ENCODE results near the gene OPA3. TPM values are rescaled to one million over a fixed set of nuclear protein-coding genes. Genes with fewer than 3 reads are reported as not detected.

Gene OPA3
- polyA plus RNA-seq, 1 donor (not counting 4 experiments of a cell fraction or from before 2014, with no cell fraction given): 11.9 TPM

DNA sequence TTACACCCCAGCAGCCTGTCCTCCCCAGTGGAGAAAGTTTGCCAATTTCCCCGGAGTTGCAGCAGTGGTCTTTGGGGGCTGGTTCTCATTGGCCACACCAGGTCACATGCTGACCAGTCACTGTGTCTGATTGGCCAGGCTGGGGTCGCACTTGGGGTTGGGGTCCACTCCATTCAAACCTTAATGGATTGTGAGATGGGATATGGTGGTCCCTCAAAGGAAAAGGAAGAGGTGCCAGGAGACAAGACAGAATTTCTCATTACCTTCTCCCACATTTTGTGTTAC, 82.9 kb downstream of the OPA3 start:
- H3K27me3 ChIP-seq (ENCODE audit: control insufficient read depth, extremely low read depth, insufficient read depth, low read length): no peaks in the 10 kb centered on the region
- dilution Hi-C loops (cut with MboI; ENCODE audit: extremely low pct_ligation_motif_present, low sequenced_read_pairs): no loop called here
- H3K4me3 ChIP-seq (ENCODE audit: control insufficient read depth in 2 of 3, extremely low read depth in 1 of 3, insufficient read depth in 2 of 3, low read depth in 1 of 3, low read length in 3 of 3): no peak overlapping the region
- H3K9me3 ChIP-seq (ENCODE audit: control insufficient read depth, low read depth, low read length): no peaks in the 10 kb centered on the region
- H3K4me2 ChIP-seq (ENCODE audit: control insufficient read depth, extremely low read depth, insufficient read depth, low read depth, low read length): no peak overlapping the region
- no peak overlapping the region for H3K9ac ChIP-seq (ENCODE audit: control insufficient read depth, extremely low read depth, insufficient read depth, low read length)
- H3K4me1 ChIP-seq (ENCODE audit: control insufficient read depth, extremely low read depth, insufficient read depth, low read length): peaks cover 24% of the 10 kb centered on the region
- H4K20me1 ChIP-seq (ENCODE audit: control insufficient read depth, extremely low read depth, insufficient read depth, low read length): no peaks in the 10 kb centered on the region
- H3K27ac ChIP-seq (ENCODE audit: control insufficient read depth, insufficient read depth, low read length): no peak overlapping the region
- TF ChIP-seq EZH2 (IDR thresholded peaks at IDR 0.05; ENCODE audit: low read length) (no peak), CTCF (optimal IDR thresholded peaks at IDR 0.05 in 1 of 3, IDR thresholded peaks at IDR 0.05 in 1 of 3, conservative IDR thresholded peaks at IDR 0.05 in 1 of 3; ENCODE audit: extremely low read depth in 1 of 3, insufficient read depth in 2 of 3, low read length in 3 of 3) (no peak)
- H3K9me1 ChIP-seq (ENCODE audit: control insufficient read depth, extremely low read depth, insufficient read depth, low read length): no peaks in the 10 kb centered on the region
- no peak overlapping the region for H2AFZ ChIP-seq (ENCODE audit: control insufficient read depth, low read length)
- H3K36me3 ChIP-seq (ENCODE audit: control insufficient read depth in 2 of 2, extremely low read depth in 1 of 2, insufficient read depth in 2 of 2, low read length in 2 of 2): no peaks in the 10 kb centered on the region
- no peaks in the 10 kb centered on the region for H3K79me2 ChIP-seq (ENCODE audit: control insufficient read depth, insufficient read depth, low read length)
- DNase-seq (ENCODE audit: low read depth, low spot score) (no peak), FAIRE-seq (no peak)

- DNase-seq (ENCODE audit: low read depth, low spot score): no peak
- Histone ChIP-seq H3K4me1 (ENCODE audit: control insufficient read depth, extremely low read depth, insufficient read depth, low read length) (peaks cover 22% of the 10 kb centered on the region), H3K4me3 (ENCODE audit: control insufficient read depth in 2 of 3, extremely low read depth in 1 of 3, insufficient read depth in 2 of 3, low read depth in 1 of 3, low read length in 3 of 3) (no peak overlapping the region), H3K4me2 (ENCODE audit: control insufficient read depth, extremely low read depth, insufficient read depth, low read depth, low read length) (no peak overlapping the region), H3K9me3 (ENCODE audit: control insufficient read depth, low read depth, low read length) (no peaks in the 10 kb centered on the region), H3K9me1 (ENCODE audit: control insufficient read depth, extremely low read depth, insufficient read depth, low read length) (no peaks in the 10 kb centered on the region), H3K79me2 (ENCODE audit: control insufficient read depth, insufficient read depth, low read length) (no peaks in the 10 kb centered on the region), H3K27me3 (ENCODE audit: control insufficient read depth, extremely low read depth, insufficient read depth, low read length) (no peaks in the 10 kb centered on the region), H2AFZ (ENCODE audit: control insufficient read depth, low read length) (no peak overlapping the region), H4K20me1 (ENCODE audit: control insufficient read depth, extremely low read depth, insufficient read depth, low read length) (no peaks in the 10 kb centered on the region), H3K9ac (ENCODE audit: control insufficient read depth, extremely low read depth, insufficient read depth, low read length) (no peak overlapping the region), H3K36me3 (ENCODE audit: control insufficient read depth in 2 of 2, extremely low read depth in 1 of 2, insufficient read depth in 2 of 2, low read length in 2 of 2) (no peaks in the 10 kb centered on the region), H3K27ac (ENCODE audit: control insufficient read depth, insufficient read depth, low read length) (no peak overlapping the region)
- no peak for FAIRE-seq
- TF ChIP-seq CTCF (optimal IDR thresholded peaks at IDR 0.05 in 1 of 3, IDR thresholded peaks at IDR 0.05 in 1 of 3, conservative IDR thresholded peaks at IDR 0.05 in 1 of 3; ENCODE audit: extremely low read depth in 1 of 3, insufficient read depth in 2 of 3, low read length in 3 of 3): no peak
- TF ChIP-seq EZH2 (IDR thresholded peaks at IDR 0.05; ENCODE audit: low read length): no peak
- dilution Hi-C loops (cut with MboI; ENCODE audit: extremely low pct_ligation_motif_present, low sequenced_read_pairs): no loop called here
Measured at GRCh38 chr19:45500918-45501729, 83.5 kb downstream of the OPA3 start.

Data from keratinocyte (primary cell).